Heart left ventricle (tissue), 13 donors: ENCODE data around the gene VPS26B.
"Not testable (repeated sequence)": the region's sequence is repeated elsewhere in the genome, so short reads cannot be mapped to it uniquely, and the experiment has no call there.

ENCODE experiments used
- POLR2A ChIP-seq, 2 donors: fragments of 450-650 bp; IDR thresholded peaks; one replicate each; pipeline ENCODE4 v1.6.1; 2017; ENCODE audit warnings: antibody characterized with exemption in 2 of 2, mild to moderate bottlenecking in 2 of 2, moderate library complexity in 2 of 2
- TF ChIP-seq, protein P1 (sequence below), 12 donors: fragments of 200-600 bp; sonication (generic) in 4 of 12; IDR thresholded peaks; one replicate each; pipeline versions ENCODE4 v1.5.0 to v1.8.0; 2018 to 2022; ENCODE audit warnings: antibody characterized with exemption in 12 of 12, mild to moderate bottlenecking in 5 of 12
- donor health status: ischemic (EF 13 %, LVEDD 7.1; RV severe dilation, severe dysfunction).
- donor health status: DM: no; HTN: yes; CAD: no.
- donor health status: DM: no; HTN: no; CAD: no.
- donor health status: ischemic (EF 25% LVEDD 6.9; RV normal size, moderate dysfunction).
- donor health status: ischemic (EF 25% LVEDD 5.7; RV mildly dilated, moderate dysfunction).
- donor health status: ischemic (EF 35%, LVEDD 5.7; RV mildly dilated, moderate dysfunction).
- donor health status: nonischemic (EF 11% LVEDD 7.7; RV severe dilation, severe dysfunction).
- donor health status: DM: yes; HTN: yes; CAD: no.
- donor health status: PGD.
- donor health status: ischemic (EF 29% LVEDD 5.4; RV normal size, mild dysfunction).
- donor health status: nonischemic (EF 23%, LVEDD 6.1; RV moderate dilation, normal function).

DNA sequence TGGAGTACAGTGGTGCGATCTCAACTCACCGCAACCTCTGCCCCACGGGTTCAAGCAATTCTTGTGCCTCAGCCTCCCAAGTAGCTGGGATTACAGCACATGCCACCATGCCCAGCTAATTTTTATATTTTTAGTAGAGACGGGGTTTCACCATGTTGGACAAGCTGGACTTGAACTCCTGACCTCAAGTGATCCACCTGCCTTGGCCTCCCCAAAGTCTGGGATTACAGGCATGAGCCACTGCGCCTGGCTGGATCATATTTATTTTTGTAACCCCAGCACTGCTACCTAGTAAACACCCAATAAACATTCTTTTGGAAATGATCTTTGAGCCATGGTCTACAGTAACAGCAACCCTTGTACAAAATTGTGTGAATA lies 30.7 kb downstream of the VPS26B start:
- TF ChIP-seq, protein P1, sequence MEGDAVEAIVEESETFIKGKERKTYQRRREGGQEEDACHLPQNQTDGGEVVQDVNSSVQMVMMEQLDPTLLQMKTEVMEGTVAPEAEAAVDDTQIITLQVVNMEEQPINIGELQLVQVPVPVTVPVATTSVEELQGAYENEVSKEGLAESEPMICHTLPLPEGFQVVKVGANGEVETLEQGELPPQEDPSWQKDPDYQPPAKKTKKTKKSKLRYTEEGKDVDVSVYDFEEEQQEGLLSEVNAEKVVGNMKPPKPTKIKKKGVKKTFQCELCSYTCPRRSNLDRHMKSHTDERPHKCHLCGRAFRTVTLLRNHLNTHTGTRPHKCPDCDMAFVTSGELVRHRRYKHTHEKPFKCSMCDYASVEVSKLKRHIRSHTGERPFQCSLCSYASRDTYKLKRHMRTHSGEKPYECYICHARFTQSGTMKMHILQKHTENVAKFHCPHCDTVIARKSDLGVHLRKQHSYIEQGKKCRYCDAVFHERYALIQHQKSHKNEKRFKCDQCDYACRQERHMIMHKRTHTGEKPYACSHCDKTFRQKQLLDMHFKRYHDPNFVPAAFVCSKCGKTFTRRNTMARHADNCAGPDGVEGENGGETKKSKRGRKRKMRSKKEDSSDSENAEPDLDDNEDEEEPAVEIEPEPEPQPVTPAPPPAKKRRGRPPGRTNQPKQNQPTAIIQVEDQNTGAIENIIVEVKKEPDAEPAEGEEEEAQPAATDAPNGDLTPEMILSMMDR (IDR thresholded peaks at IDR 0.05): not testable (repeated sequence)
- TF ChIP-seq POLR2A (IDR thresholded peaks at IDR 0.05): not testable (repeated sequence)
